ENCODE data around the gene PERM1.

The PERM1 gene

DNA sequence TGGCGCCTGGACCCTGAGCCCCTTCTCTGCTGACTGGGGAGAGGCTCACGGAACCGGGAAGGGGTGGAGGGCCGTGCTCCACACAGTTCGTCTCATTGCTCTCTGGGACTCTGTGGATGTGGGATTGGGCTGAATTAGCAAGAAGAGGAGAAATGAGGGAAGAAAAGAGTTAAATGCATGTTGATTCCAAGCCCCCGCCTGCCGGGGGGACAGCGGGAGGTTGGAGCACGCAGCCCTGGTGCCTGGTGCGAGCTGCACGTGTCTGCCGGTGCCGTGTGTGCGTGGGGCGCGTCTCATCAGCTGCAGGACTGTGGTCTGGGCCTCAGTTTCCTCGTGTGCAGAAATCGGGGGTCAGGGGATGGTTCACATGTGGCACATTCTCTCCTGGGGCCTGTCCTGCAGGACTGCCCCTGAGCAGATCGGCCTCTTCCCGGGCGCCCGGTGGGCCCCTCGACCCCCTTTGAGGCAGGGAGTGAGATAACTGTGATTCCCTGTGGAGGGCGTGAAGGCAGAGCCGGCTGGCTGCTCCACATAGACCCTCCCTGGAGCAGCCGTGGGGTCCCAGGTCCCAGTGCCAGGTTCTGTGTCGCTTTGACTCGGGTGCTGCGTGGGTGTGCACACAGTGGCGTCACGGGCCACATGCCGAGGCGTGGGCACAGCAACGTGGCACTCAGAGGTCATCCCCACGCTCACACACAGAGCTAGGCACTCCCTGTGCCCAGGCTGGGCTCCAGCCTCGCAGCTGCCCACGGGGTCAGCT, 46.7 kb downstream of the PERM1 start:
- no peak for DNase-seq (ENCODE audit: low read depth)

DNA sequence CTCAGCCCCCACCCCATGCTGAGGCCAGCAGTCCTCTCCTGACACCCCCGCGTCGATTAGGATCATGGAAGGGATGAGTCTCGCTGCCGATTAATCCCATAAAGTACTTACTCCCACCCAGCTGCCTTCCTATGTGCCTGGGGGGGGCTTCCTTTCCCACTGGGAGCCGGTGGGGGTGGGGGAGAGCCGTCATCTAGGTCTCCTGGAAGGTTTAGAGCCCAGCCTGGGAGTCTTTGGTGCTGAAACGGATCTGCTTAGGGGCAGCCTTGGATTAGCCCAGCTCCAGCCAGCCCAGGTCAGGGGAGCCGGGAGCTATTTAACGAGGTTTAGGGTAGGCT, 48.3 kb downstream of the PERM1 start:
- DNase-seq (ENCODE audit: low read depth): no peak

DNA sequence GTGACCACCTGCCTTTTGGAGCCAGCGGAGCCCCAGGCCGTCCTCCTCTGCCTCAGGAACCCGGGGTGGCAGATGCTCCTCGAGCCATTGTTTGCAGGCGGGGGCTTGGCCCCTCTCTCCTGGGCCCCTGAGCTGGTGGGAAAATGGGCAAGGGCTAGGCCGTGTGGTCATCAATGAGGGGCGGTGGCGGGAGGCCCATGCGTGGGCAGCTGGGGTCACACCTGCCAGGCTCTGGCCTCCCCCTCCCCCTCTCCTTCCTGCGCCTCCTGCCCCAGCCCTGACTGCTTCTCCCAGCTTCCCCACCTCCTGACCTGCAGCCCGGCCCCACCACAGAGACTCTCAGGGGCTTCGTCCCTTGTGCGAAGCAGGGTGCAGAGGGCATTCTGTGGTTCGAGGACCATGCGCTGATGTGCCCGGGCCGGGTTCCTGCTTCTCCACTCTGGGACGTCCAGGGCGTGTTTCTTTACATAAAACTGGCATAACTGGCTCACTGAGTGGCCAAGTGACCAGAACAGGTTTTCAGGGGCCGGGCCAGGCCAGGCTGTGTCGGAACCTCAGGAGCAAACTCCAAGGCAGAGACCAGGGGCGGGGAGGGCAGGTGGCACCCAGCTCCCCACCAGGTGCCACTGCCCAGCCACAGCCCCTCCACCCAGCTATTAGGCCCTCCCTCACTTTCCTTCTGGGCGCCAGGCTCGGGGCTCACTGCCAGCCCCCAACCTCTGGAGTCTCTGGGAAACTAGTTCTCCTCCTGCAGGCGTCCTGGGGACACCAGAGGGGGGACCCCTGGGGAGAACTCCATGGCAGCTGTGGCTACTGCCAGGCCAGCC, 48.9 kb downstream of the PERM1 start:
- no peak for DNase-seq (ENCODE audit: low read depth)

DNA sequence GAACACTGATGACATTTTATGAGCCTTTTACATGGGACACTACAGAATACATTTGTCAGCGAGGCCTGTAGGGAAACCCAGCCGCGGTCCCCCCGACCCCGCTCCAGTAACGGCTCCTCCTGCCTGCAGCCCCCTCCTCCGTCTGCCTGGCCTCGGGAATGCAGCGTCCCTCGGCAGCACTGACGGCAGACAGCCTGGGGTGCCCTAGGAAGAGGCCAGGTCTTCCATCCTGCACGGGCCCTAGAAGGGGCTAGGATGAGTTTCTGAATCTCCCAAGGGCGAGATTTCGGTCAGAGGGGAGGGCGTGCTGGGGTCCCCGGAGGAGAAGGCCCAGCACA, 49.8 kb downstream of the PERM1 start:
- DNase-seq (ENCODE audit: low read depth): no peak

GRCh38 chr1:931380-932172, 50.3 kb downstream of the PERM1 start:
- DNase-seq (ENCODE audit: low read depth): no peak

DNA sequence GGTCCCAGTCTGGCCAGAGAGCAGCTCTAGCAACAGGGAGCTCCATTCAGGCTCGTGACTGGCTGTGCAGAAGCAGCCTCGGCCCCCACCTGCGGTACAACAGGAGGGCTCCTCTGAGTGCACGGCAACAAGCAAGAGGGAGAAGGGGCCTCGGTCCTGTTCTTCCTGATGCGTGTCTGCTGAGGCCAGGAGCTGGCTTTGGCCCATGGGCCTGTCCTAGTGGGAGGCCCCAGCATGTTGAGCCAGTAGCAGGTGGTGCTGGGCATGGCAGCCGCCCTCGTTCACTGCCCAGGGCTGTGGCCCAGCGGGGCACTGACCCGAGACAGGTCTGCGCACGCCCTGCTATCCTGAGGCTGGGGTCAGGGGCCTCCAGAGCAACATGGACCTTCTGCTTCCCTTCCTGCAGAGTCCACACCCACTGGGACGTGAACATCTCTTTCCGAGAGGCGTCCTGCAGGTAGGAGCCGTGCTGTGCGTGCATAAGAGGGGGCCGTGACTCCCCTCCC, 51.2 kb downstream of the PERM1 start:
- DNase-seq (ENCODE audit: low read depth): no peak

DNA sequence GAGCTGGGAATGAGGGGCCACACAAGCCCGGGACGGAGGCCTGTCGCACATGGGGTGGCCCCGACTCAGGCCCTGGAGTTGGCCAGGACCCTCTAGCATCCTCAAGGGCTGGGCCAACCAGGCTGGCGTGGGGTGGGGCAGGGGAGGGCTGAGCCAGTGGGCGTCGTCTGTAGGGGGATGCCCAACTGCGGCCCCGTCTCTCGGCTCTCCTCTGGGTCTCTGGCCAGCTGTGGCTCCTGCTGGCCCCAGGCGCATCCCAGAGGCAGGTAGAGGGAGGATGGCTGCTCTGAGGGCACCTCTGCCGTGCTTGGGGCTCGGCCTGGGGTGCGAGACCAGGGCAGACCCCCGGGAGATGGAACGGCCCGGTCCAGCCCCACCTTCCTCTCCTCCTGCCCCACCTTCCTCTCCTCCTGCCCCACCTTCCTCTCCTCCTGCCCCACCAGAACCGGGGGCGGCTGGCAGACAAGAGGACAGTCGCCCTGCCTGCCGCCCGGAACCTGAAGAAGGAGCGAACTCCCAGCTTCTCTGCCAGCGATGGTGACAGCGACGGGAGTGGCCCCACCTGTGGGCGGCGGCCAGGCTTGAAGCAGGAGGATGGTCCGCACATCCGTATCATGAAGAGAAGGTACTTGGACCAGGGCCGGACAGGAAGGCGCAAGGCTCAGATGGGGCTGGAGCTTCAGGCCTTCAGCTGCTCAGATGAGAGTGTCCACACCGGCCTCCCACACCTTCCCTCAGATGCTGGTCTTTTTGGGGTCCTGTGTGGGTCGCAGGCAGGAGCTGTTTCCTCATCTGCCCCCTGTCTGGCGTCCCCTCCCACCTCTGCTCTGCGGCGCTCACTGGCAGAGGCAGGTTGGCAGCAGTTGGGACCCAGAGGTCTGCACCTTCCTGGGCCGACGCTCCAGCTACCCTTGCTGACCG, 51.9 kb downstream of the PERM1 start:
- no peak for DNase-seq (ENCODE audit: low read depth)

DNA sequence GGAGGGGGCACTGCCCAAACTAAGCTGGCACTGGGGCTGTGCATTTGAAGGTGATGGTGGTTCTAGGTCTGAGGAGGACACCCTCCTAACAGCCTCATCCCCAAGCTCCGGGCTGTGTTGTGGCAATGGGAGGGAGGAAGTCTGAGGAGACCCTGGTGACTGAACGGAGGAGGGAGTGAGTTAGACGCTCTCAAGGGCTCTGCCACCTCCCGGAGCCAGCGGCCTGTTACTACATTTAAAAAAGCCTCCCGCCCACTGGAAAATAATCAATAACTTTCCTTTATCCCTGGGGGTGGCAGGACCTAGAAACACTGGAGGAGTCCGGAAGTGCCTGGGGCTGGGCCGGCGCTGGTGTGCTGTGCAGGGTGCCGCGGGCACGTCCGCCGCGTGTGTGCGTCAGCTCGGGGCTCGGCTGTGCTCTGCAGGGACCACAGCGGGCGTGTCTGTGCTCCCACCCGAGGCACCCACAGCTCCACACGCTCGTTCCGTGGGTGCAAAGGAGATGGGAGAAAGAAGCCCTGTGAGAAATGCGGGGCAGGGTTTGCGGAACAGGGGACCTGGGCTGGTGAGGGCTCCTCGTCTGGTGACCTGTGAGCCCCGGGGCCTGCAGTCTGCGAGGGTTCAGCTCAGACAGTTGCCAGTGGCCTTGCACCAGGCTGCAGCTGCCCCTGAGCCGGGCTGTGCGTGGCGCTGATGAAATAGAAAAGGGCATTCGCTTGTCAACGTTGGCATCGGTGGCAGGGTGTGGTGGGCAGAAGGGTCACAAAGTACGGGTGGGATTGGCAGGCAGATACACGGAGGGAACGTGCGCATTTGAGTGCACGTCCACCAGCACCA, 52.9 kb downstream of the PERM1 start:
- no peak for DNase-seq (ENCODE audit: low read depth)

DNA sequence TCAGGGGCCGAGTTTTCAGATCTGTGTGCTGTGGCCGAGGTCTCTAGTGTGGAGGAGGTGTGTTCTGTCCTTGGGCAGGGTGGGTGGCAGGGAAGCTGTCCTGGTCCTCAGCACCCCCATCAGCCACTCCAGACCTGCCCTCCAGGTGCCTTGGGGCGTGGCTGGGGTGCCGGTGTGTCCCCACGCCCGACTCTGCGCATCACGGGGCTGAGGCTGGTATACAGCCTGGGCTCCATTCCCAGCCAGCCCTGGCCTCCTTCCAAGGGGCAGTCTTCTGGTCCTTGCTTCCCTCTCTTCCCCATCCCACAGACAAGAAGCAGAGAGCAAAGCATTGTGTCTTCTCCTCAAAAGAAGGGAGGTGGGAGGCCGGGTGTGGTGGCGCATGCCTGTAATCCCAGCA, 54.1 kb downstream of the PERM1 start:
- DNase-seq (ENCODE audit: low read depth): no peak

DNA sequence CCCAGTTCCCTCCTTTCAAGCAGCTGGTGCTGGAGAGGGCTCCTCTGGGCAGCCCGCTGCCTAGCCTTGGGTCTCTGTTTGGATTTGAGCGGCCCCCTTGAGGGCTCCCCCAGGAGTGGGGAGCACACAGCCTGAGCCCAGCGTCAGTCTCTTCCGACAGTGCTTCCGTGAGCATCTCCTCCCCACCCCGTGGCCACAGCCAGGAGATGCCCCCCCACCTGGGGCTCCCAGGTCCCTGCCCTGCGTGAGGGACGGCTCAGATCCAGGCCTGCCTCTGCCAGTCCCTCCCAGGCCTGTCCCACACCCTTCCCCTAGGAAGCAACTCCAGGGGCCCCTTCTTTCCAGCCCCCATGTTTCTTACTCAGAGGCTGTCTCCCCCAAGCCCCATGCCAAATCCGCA, 54.7 kb downstream of the PERM1 start:
- no peak for DNase-seq (ENCODE audit: low read depth)

DNA sequence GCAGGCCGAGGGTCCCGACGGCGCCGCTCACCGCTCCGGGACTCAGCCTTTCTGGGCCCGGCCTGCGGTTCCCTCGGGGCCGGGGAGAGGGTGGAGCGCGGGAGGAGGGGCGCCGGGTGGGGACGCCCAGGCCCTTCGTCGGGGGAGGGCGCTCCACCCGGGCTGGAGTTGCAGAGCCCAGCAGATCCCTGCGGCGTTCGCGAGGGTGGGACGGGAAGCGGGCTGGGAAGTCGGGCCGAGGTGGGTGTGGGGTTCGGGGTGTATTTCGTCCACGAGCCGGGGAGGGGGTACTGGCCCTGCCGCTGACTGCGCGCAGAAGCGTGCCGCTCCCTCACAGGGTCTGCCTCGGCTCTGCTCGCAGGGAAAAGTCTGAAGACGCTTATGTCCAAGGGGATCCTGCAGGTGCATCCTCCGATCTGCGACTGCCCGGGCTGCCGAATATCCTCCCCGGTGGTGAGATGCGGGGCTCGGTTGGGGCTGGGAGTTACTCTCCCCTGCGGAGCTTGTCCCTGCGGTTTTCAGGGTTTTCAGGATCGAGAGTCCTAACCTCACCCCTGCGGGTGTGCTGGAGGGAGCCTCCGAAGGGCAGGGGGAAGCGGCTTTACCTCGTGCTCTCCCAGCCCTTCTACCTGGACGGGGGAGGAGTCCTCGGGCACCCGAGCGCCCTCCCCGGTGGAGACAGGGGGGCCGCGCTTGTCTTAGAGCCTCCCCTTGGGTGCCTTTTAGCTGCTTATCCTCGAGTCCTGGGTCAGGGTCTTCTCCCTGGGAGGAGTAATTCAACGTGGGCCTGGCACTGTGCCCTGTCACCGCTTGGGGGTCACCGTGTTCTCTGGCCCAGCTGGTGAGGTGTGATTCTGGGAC, 56.1 kb downstream of the PERM1 start:
- DNase-seq (ENCODE audit: low read depth): no peak
